Prostate gland (tissue), 1 donor: Measurements from ENCODE around the gene CD40.

Experiments
- POLR2A ChIP-seq: fragments of 450-650 bp; IDR thresholded peaks from one replicate; pipeline ENCODE4 v1.6.1; 2016; ENCODE audit warnings: antibody characterized with exemption, mild to moderate bottlenecking
- POLR2AphosphoS5 ChIP-seq: sonication (generic); formaldehyde crosslinking; IDR thresholded peaks from one replicate; pipeline ENCODE4 v1.6.1; 2017; ENCODE audit warnings: antibody characterized with exemption

DNA sequence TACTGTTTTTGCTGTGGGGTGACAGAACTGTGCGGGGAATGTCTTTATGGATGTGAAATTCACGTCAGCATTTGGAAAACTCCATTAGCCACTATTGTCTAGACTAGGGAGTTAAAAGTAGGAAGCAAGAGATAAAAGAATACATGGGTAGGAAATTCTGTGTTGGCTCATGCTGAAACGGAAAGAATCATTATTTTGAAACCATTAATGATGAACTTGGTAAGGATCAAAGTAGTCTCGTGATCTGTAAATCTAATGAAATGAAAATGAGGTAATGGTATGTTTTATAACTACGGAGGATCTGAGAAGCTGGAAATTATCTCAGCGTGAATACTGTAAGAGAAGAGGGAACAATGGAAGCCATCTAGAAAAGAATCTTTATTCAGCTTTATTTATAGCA lies 11.1 kb upstream of the CD40 start:
- TF ChIP-seq POLR2A (no peak), POLR2AphosphoS5 (no peak)
